ENCODE data around the gene MRPL21.
"Not testable (repeated sequence)": the region's sequence is repeated elsewhere in the genome, so short reads cannot be mapped to it uniquely, and the experiment has no call there.

Gene MRPL21

DNA sequence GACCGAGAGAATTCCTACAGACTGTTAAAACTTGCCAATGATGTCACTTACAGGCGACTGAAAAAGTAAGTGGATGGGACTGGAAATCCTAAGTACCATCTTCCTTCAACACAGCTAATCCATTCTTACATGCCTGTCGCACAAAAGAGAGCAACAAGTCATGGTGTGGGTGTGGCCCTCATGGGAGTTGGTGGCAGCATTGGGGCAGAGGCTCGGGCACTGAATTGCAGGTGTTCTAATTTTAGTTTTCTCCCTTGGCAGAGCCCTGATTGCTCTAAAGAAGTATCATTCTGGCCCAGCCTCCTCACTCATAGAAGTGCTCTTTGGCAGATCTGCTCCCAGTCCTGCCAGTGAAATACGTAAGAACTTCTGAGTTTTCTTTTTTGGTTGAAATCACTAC lies 4.6 kb upstream of the MRPL21 start:
- DNase-seq: no peak

DNA sequence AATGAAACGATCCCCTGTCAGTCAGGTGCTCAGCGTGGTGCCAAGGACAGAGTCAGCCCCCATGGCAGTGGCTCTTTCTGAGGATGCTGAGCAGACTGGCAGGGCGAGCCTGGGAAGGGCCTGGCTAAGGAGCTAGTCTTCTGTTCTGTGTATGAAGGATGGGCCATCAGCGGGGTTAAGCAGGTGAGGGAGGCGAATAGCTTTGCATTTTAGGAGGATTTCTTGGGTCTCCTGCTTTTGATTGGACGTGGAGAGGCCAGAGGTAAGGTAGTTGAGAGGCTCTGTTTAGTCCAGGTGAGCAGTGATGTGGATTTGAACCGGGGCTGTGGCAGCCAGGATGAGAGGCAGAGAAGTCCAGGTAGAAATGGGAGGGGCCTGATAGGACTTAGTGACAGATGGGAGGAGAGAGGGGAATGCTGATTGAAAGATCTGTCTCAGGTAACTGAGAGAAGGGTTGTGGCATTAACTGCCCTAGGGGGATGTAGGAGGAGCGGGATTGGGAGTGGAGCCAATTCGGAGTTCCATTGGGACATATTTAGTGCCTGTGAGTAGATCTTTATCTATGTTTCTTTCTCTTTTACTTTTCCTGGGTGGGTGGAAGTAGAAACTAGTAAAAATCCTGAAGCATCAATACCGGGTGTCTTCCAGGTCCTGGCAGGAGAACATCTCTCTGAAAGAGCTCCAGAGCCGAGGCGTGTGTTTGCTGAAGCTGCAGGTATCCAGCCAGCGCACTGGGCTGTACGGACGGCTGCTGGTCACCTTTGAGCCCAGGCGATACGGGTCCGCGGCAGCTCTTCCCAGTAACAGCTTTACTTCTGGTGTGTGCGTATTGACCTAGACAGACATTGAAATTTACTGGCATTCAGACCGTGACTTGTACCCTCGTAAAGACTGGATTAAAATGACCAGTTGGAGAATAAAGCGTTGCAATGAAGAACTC lies 2.1 kb upstream of the MRPL21 start:
- DNase-seq: no peak

GRCh38 chr11:68904248-68904847 lies 716 bp upstream of the MRPL21 start:
- DNase-seq: no peak

- DNase-seq: no peak
These were observed 2.7 kb downstream of the MRPL21 start for GRCh38 chr11:68900835-68901381.

- no peak for DNase-seq
These were observed 6.2 kb downstream of the MRPL21 start for GRCh38 chr11:68897441-68897840.

DNA sequence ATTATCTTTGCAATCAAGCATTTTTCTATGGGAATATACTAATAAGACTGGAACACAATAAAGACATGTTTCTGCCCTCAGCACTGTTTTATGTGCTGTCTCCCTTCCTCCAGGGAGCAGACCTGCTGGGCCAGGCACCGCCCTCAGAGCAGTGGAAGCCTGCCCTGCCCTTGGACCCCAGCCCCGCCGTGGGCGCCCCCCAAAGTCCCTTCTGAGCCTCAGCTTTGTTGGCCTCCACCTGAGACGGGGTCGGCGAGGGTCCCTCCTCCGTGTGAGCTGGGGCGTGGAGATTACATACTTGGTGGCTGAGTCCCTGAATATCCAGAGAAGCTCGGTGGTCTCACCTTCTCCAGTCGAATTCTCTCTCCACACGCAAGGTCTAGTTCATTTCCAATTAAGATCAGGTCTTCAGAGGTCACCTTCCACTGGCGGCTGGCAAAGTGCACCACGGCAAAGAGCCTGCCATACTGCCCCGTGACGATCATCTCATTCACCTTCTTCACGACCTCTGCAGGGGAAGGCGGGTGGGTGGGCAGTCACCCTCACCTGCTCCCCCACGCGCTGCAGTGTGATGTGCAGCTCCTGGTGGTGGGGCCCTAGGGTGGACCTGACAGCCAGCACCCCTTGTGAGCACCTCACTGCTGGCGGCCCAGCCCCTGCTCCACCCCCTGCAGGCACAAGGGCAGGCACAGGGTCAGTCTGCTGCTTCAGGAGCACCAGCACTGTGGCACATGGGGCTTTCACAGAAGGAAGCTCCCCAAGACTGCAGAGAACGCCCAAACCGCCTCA lies 7.3 kb downstream of the MRPL21 start:
- no peak for DNase-seq

DNA sequence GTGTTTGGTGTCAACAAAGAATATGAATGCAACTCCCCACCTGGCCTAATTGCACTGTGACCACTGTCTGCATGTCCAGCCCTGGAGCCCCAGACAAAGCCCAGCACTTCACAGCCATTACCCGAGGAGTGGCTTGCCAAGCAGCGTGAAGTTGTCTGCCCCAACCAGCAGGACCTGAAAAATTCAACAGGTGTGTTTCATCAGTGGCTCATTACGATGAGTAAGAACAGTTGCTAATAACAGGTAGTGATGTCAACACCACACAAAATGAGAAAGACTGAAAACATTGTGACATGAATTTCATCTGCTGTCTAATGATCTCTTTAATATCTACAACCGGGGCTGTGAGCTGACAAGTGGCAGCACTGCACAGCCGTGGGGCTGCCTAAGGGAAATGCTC lies 10.3 kb downstream of the MRPL21 start:
- no peak for DNase-seq

- DNase-seq: no peak
These were observed 11.1 kb downstream of the MRPL21 start for GRCh38 chr11:68892576-68892975.

GRCh38 chr11:68891351-68891948 lies 12.2 kb downstream of the MRPL21 start:
- no peak for DNase-seq

DNA sequence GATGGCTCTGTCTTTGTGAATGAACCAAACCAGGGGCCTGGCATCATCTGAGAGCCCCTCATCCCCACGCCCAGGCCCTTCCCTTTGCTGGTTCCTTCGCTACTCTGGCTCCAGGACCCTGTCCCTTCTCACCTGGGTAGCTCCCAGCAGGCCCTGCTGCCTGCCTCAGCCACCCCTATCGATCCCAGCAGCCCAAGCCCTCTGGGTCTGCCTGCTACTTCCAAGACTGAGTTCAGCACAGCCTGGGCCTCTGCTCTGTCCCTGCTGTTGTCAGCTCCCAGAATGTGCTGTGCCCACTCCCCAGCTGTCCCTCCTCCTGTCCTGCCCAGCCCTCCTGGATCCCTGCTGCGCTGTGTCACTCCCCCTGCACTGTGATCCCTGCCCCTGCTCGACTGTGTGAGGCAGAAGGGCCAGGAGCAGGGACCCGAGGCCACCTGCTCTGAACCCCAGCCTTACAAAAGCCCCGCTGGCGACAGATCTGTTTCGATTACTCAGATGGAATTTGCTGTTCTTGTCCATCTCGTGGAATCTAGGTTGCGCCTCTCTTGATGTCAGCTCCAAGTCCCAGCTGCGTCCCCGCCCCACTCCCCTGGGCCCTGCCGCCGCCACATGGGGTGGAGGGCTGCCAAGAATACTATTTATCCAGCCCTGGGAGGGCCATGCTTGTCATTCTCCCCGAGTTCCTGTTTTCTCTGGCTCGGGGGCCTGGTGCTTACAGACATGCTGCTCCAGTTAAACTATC lies 13.0 kb downstream of the MRPL21 start:
- DNase-seq: no peak

- no peak for DNase-seq
These were observed 13.6 kb downstream of the MRPL21 start for GRCh38 chr11:68889948-68890446.

DNA sequence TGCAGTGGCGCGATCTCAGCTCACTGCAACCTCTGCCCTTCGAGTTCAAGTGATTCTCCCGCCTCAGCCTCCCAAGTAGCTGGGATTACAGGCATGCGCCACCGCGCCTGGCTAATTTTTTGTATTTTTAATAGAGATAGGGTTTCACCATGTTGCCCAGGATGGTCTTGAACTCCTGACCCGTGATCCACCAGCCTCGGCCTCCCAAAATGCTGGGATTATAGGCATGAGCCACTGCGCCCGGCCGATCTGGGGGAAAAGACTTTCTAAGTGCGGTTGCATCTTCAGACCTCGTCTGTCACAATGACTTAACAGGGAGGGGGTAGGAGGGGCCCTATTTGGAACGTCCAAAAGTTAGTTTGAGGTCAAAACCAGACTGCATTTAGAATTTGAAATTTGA lies 18.8 kb downstream of the MRPL21 start:
- DNase-seq: not testable (repeated sequence)

DNA sequence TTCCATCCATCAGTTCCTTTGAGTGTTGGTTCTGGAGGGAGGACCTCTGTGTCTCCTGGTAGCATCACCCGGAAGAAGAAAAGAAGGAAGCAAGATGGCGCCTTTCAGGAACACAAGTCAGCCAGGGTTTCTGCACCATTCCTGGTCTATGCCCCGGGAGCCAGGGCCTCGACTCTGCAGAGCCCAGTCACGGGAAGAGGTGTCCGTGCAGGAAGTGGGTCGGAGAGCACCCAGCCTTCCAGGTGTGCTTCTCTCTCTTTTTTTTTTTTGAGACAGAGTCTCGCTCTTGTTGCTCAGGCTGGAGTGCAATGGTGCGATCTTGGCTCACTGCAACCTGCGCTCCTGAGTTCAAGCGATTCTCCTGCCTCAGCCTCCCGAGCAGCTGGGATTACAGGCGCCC lies 21.2 kb downstream of the MRPL21 start:
- DNase-seq: no peak

- DNase-seq: no peak
These were observed 22.3 kb downstream of the MRPL21 start for GRCh38 chr11:68881320-68881719.

GRCh38 chr11:68880851-68881250 lies 22.8 kb downstream of the MRPL21 start:
- no peak for DNase-seq

- DNase-seq: no peak
These were observed 25.6 kb downstream of the MRPL21 start for GRCh38 chr11:68878022-68878421.

DNA sequence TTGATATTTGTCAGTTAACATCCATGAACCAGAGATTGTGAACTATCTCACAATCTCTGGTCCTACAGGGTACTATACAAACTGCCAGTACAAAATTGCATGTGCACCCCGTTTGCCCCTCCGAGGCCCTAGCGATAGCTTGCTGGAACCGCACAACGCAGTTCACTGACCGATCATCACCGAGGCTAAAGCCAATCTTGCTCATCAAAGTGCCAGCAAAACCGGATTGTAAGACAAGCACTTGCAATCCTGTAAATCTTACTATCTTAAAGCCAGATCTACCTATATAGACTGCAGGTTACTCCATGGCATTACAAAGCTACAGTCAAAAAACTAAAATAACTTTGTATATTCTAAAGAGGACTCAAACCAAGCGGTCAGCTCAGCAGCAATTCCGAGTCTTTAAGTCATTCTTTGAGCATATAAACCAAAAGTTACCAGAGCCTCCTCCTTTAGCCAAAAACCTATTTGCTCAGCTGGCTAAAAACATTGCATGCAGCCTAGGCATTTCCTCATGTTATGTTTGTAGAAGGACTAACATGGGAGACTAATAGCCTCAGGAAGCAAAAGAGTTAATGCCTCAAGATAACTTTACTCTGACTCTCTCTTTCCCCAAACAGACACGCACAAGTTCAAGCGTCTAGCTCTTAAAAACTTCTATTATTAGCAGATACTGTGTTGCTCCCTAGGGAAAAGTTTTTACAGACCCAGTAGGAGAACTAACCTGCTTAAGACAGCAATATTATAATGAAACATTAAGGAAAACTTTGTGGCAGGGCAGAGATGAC lies 31.2 kb downstream of the MRPL21 start:
- DNase-seq: no peak

DNA sequence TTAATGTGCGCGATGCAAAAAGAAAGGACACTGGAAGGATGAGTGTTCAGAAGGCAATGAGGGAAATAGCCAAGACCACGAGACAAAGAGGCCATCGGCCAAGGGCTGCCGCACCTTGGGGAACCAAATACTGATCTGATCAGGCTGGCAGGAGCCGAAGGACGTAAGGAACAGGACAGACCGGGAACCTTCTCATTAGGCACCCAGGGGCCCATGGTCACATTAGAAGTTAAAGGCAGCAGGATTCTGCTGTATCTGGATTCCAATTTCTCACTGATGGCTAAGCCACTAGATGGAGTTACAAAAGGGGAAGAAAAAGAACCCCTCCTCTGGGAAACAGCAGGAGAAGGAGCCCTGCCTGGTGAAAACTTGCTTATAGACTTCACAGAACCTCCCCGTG lies 33.2 kb downstream of the MRPL21 start:
- no peak for DNase-seq

- DNase-seq: no peak
These were observed 35.3 kb downstream of the MRPL21 start for GRCh38 chr11:68868221-68868835.

GRCh38 chr11:68867066-68867465 lies 36.6 kb downstream of the MRPL21 start:
- DNase-seq: no peak

DNA sequence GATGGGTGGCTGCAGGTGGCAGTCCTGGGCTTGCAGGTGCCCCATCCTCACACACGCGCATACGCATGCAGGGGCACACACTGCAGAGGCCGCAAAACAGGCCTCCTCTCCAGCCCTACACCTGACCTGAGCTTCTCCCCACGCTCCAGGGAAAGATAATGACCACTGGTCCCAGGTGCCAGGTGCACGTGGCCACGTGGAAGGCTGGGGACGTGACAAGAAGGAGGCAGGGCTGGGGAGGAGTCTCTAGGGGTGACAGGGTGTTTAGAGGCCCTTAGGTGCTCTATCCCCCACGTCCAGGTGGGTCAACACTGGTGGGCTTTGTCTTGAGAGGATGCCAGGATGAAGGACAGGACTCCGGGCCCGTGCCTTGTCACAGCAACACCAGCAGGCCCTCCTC lies 38.4 kb downstream of the MRPL21 start:
- DNase-seq: no peak
